CD4-positive, alpha-beta T cell treated with Interleukin-4 for 4 hours (primary cell): ENCODE data around the gene ADAT3.

Experiments used
- DNase-seq: peaks from one replicate; pipeline ENCODE4 v3.0.0-alpha.2; 2020

ADAT3 gene

DNA sequence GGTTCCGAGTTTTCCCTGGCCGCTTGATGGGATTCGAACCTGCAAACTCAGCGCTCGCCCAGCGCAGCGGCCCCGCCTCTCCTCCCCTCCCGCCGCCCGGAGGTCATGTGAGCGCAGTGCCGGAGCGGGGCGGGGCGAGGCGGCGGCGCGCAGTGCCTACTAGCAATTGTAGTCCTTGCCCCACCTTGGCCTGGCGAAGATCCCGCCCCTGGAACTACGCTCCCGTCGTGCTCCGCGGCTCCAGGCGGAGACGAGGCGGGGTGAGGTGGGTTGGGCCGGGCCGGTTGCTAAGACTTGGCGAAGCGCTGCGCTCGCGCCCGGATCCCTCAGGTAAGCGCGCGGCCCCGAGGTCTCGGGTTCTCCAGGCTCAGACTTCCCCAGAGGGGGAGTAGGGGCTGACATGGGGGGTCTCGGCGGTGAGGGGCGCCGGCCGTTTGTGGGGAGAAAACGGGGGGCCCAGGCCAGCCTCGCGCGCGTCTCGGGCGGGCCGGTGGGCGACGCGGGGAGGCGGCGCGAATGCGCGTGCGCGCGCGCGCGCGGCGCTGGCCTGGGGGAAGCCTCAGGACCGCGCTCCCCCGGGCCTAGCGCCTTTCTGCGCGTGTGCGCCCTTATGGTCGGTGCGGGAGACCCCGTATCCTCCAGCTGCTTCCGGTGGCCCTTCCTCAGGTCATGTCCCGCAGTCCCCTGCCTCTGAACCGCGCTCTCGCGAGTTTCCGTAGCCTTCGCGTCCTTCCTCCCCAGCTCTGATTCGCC lies at the start of gene ADAT3, which contains the start of gene SCAMP4:
Gene ADAT3, plus strand, starts transcription at position 290 of the 753 bp plus-strand sequence. CDS start 6,649 bp downstream, outside the sequence.
Gene SCAMP4, plus strand, starts transcription at position 290 of the 753 bp plus-strand sequence. CDS start 9,621 bp downstream, outside the sequence.
- DNase-seq, result peak; percentile 99

DNA sequence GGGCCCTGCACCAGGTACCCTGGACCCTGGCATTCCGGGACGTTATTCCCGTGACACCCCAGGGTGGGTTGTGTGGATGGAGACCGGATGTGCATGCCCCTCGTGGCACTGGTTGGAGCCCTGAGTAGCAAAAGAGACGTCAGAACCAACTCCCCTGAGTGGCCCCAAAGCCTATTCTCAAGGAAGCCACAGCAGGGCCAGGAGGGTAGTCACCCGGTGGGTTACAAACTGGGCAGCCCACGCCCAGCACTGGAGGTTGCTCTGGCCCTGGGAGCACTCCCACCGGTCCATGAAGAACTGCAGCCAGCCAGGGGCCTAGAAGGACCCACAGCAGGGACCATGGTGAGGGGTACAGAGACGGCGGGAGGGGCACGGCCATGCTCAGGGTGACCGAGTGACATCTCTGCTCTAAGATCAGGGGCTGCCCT lies 49.4 kb upstream of the ADAT3 start:
- DNase-seq, result no peak

DNA sequence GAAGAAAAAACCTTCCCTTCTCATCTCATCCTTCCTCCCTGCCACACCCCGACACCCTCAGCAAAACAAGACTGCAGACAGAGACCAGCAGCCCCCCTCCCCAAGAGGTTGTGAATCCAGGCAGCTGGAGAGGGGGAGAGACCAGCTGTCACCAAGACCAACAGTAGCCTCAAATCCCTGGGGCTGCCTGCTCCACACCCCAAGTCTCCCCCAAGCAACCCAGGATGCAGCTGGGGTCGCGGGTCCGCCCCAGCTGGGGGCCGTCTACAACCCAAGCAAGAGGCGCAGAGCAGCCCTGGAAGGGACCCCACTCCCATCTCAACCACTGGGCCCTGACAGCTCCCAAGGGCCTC lies 48.9 kb upstream of the ADAT3 start:
- no peak for DNase-seq

GRCh38 chr19:1856698-1857603 lies 48.2 kb upstream of the ADAT3 start:
- DNase-seq, result peak; percentile 29

- DNase-seq, result no peak
Measured at GRCh38 chr19:1857648-1858326, 47.4 kb upstream of the ADAT3 start.

DNA sequence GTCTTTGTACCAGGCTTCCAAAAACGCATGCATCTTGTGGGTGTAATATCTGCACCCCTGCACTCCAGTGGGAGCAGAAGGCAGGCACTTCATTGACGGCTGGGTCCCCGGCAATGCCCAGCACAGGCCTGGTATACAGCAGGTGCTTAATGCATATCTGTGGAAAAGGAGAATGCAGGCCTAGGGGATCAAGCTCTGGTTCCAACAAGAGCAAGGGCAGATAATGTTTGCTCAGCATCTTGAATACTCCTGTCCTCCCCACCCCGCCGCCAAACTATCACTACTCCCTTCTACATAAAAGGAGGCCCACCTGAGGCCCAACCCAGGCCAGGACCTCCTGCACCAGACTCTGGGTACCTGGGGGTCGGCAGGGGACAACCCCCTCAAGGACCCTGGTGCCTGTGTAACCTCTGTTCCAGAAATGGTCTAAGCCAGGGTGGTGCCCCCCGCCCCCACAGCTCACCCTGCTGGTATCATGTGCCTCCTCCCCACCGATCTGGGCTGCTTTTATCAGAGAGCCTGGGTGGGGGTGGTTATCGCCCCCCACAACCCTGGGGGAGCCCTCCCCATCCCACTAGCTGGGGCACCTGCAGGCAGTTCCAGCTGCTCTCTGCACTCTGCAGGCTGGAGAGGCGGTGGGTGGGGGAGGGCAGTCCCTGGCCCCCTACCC lies 46.7 kb upstream of the ADAT3 start:
- DNase-seq, result no peak

- DNase-seq, result no peak
Measured at GRCh38 chr19:1859331-1859781, 45.8 kb upstream of the ADAT3 start.

DNA sequence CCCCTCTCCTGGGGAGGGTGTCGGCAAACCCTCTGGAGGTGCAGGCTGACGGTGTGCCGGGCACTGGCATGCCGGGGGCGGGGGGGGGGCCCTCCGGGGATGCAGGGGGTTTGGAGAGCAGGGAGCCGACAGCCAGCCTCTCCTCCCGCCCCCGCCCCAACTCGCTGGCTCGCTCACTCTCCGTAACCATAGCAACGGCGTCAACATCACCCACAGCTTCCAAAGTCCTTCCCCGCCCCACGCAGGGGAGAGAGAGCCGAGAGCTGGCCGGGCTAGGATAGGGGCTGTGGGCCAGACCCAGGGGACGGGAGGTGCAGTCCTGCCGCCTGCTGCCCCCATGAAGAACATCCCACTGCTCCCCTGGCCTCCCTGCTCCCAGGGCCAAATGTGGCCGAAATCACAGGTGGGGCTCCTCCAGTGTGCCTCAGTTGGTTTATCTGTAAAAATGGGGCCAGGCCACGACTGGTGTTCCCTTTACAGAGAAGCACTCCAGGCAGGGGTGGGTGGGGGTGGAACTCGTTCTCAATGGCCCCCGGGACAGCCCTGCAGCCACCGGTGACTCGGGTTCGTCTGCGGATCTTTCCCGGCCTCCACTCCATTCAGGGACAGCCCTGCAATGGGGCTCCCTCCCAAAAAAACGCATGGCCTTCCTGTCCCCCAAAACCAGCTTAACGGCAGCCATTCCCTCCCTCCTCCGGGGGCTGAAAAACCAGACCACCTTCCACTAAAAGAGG lies 45.0 kb upstream of the ADAT3 start:
- DNase-seq, result peak; percentile 78

DNA sequence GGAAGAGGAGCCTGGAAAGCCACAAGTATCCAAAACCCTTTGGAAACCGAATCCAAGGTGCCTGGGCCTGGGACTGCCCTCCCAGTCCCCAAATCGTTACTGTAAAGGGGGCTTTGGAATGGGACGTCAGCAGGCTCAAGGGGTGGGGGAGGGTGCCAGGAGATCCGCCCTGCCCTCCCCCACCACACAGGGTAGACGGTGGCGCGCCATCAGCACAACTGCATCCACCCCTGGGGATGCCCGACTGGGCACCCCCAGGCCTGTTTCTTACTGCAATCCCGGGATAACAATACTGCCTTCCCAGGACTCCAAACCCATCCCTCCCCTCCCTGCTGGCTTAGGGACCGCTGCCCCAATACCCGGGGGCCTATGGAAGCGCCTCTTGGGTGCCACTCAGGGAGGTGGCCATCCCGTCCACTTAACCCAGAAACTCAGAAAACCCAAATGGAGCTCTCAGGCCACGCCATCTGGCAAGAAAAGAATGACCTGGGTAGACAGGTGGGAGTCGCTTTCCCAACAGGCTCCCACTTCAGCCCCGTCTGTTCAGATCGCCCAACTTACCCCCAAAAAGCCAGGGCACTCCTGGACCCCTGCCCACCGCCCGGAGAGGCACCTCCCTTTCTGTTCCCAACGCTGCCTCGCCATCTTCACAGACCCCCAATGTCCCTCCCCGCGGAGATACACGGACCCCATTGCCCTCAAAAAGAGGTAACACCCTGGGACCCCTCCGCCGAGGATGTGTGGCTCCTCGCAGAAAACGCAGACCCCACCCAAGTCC lies 44.2 kb upstream of the ADAT3 start:
- no peak for DNase-seq

DNA sequence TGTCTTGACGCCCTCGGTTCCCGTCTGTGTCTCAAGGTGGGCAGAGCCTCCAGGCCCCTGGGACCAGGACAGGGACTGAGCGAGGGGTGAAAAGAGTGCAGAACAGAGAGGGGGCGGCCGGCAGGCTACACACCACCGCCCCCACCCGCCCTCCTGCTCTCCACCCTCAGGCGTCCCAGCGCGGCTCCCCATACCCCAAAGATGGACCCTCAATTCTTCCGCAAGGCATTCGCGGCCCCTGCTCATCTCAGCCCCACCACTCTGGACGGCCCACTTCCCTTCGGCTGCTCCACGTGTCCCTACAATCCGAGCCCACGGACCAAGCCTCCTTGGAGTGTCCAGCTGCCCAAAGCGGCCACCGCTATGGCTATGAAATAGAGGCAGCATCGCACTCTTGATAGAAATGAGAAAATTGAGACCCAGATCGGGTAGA lies 43.6 kb upstream of the ADAT3 start:
- no peak for DNase-seq

GRCh38 chr19:1862068-1862423 lies 43.2 kb upstream of the ADAT3 start:
- no peak for DNase-seq

GRCh38 chr19:1862424-1863327 lies 42.5 kb upstream of the ADAT3 start:
- DNase-seq, result no peak

DNA sequence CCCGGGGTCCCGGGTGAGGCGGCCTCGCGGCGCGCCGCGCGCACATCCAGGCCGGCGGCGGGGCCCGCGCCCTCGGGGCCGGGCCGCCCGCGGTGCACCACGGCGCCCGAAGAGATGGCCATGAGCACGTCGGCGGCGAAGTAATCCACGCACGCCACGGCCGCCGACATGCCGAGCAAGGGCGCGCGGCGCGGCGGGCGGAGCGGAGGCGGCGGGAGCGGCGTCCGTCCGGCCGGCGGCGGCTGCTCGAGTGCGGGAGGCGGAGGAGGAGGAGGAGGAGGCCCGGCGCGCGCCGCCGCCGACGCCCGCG lies 41.9 kb upstream of the ADAT3 start, which contains the start of gene KLF16:
Gene KLF16, minus strand, starts transcription at position 252 of the 310 bp plus-strand sequence. Its CDS starts 82 bp downstream, at position 170.
- DNase-seq, result no peak

DNA sequence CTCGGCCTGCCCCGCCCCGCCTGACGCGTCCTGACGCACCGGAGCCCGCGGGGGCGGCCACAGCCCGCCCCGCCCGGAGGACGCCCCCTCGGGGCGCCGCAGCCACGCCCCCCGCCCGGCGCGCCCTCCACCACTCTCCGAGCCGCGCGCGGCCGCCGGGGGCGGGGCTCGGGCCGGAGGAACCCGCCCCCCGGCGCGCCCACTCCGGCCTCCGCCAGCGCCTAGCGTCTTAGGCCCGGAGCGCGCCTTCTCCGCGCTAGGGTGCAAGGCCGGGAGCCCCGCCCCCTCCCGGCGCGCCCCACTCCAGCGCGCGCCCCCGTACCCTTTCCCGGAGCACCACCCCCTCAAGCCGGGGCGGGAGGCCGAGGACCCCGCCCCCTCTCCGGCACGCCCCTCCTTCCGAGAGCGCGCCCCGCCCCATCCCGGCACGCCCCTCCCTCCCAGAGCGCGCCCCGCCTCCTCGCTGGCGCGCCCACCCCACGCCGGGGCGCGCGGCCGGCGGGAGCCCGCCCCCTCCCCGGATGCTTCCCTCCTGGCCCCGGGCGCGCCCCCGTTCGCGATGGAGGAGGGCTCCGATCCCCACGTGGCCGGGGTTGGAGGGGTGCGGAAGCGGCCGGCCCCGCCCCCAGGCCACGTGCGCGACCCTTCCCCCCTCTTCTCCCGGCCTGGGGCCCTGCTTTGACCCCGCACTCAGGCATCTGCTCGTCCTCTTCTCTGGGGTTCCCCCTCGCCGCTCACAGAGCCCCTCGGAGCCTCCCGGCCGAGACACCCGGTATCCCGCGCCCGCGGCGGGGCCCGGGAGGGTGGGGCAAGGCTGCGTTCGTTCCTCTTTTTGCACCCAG lies 41.3 kb upstream of the ADAT3 start:
- peak; percentile 89 for DNase-seq

- peak; percentile 50 for DNase-seq
Measured at GRCh38 chr19:1864480-1865171, 40.6 kb upstream of the ADAT3 start.

- DNase-seq, result no peak
Measured at GRCh38 chr19:1865172-1866010, 39.8 kb upstream of the ADAT3 start.

GRCh38 chr19:1866693-1867348 lies 38.4 kb upstream of the ADAT3 start:
- no peak for DNase-seq
